ENCODE data around the gene CKB. TPM values are rescaled to one million over a fixed set of nuclear protein-coding genes. Genes with fewer than 3 reads are reported as not detected.

The CKB gene
- total RNA-seq, 2 experiments from 2014 or later: 2.2 to 2.7 TPM

DNA sequence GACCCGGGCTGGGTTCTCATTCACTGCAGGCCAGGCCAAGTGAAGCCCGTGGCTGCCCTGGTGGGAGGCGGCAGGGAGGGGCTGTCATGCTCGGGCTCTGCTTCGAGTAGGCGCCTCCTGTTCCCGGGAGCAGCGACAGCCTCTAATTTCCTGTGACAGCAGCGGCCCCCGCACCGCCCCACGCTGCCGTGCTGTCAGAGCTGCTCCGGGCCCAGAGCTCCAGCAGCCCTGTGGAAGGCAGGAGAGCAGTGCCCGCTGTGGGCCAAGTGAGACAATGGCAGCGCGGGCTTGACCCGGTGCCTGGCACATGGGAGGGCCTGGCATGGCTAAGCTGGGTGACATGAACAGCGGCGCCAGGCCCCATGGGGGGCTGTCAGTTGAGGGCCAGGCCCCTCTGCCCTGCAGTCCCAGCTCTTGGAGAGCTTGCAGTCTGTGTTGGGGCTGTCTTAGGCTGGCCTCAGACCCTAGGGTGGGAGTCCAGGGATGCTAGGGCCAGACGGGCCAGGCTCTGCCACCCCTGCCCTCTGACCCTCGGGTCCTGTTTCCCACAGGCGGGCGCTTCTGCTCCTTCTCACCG, 11.5 kb upstream of the CKB start:
- no peak for DNase-seq
- CTCF ChIA-PET: no interaction called here
- Mint-ChIP-seq H3K4me1 (ENCODE audit: low read depth) (peaks cover 22% of the 10 kb centered on the region), H3K9me3 (ENCODE audit: insufficient read depth) (no peaks in the 10 kb centered on the region), H3K27me3 (ENCODE audit: low read depth) (no peaks in the 10 kb centered on the region), H3K27ac (no peak overlapping the region), H3K4me3 (no peak overlapping the region), H3K36me3 (ENCODE audit: low read depth) (peaks cover 3% of the 10 kb centered on the region)
- POLR2A ChIA-PET: interaction anchor here (0.6 kb wide), 1 partner anchor 1996 kb away, joined by 3 read pairs; no protein-coding TSS in a partner anchor
- ATAC-seq: no peak

DNA sequence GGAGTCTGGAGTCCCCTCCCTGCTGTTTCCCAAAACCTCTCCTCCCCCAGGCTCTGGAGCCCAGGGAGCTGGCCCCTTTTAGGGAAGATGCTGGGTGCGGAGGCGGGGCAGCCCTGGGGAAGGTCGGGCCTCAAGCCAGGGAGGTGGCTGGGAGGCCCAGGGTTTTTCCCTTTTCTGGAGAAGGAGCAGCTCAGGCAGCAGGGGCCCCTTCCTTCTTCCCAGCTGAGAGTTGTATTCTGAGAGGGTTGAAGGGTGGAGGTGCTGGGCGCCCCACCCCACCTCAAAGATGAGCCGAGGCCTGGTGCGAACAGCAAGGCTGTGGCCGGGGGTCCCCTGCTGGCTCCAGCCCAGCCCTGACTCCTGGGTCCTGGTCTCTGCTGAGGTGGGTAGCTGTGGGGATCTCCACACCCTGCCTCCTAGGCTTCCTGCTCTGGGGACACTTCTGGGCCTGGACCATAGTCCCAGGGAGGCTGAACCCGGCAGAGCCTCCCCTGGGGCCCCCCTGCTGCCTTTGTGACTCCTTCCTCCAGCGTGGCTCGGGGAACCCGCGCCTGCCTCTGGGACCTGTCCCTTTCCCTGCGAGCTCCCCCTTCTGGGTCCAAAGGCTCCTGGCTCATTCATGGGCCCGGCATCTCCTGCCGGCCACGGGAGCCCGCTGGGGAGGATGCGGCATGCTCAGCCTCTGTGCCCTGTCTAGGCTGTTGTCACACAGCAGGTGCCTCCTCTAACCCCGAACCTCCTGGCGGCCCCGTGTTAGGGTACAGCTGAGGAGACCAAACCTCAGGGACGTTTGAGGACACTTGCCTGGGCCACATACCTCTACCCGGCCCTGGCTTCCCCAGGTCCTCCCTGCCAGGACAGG, 10.7 kb upstream of the CKB start:
- Mint-ChIP-seq H3K4me3 (no peak overlapping the region), H3K27me3 (ENCODE audit: low read depth) (no peaks in the 10 kb centered on the region), H3K36me3 (ENCODE audit: low read depth) (peaks cover 3% of the 10 kb centered on the region), H3K27ac (peak overlapping the region; percentile 15), H3K4me1 (ENCODE audit: low read depth) (peaks cover 24% of the 10 kb centered on the region), H3K9me3 (ENCODE audit: insufficient read depth) (no peaks in the 10 kb centered on the region)
- no peak for DNase-seq
- ChIA-PET POLR2A (interaction anchor here (1.5 kb wide), 1 partner anchor 29 kb away, joined by 4 read pairs; the partner anchor contains the start of gene BAG5), CTCF (no interaction called here)
- ATAC-seq: no peak

- ChIA-PET CTCF (no interaction called here), POLR2A (interaction anchor here (1.5 kb wide), 1 partner anchor 29 kb away, joined by 4 read pairs; the partner anchor contains the start of gene BAG5)
- Mint-ChIP-seq H3K36me3 (ENCODE audit: low read depth) (peaks cover 3% of the 10 kb centered on the region), H3K4me3 (no peak overlapping the region), H3K27me3 (ENCODE audit: low read depth) (no peaks in the 10 kb centered on the region), H3K27ac (no peak overlapping the region), H3K9me3 (ENCODE audit: insufficient read depth) (no peaks in the 10 kb centered on the region), H3K4me1 (ENCODE audit: low read depth) (peaks cover 30% of the 10 kb centered on the region)
- ATAC-seq (no peak), DNase-seq (no peak)
Observed at GRCh38 chr14:103532216-103533136, 9.8 kb upstream of the CKB start.

GRCh38 chr14:103531421-103532215, 9.0 kb upstream of the CKB start:
- ChIA-PET POLR2A (interaction anchor here (4.1 kb wide), 1 partner anchor 30 kb away, joined by 16 read pairs; the partner anchor contains the start of genes BAG5 and COA8), CTCF (no interaction called here)
- H3K27ac Mint-ChIP-seq: peak overlapping the region; percentile 61
- H3K9me3 Mint-ChIP-seq (ENCODE audit: insufficient read depth): no peaks in the 10 kb centered on the region
- H3K4me3 Mint-ChIP-seq: no peak overlapping the region
- DNase-seq (no peak), ATAC-seq (no peak)
- H3K27me3 Mint-ChIP-seq (ENCODE audit: low read depth): no peaks in the 10 kb centered on the region
- H3K36me3 Mint-ChIP-seq (ENCODE audit: low read depth): peaks cover 3% of the 10 kb centered on the region
- H3K4me1 Mint-ChIP-seq (ENCODE audit: low read depth): peaks cover 38% of the 10 kb centered on the region

- Mint-ChIP-seq H3K9me3 (ENCODE audit: insufficient read depth) (no peaks in the 10 kb centered on the region), H3K27ac (peak overlapping the region; percentile 61), H3K4me1 (ENCODE audit: low read depth) (peaks cover 44% of the 10 kb centered on the region), H3K27me3 (ENCODE audit: low read depth) (no peaks in the 10 kb centered on the region), H3K4me3 (no peak overlapping the region), H3K36me3 (ENCODE audit: low read depth) (peaks cover 3% of the 10 kb centered on the region)
- POLR2A ChIA-PET: interaction anchor here (4.1 kb wide), 1 partner anchor 31 kb away, joined by 16 read pairs; the partner anchor contains the start of genes BAG5 and COA8
- DNase-seq (no peak), ATAC-seq (no peak)
- CTCF ChIA-PET: no interaction called here
Observed at GRCh38 chr14:103530831-103531230, 8.2 kb upstream of the CKB start.

DNA sequence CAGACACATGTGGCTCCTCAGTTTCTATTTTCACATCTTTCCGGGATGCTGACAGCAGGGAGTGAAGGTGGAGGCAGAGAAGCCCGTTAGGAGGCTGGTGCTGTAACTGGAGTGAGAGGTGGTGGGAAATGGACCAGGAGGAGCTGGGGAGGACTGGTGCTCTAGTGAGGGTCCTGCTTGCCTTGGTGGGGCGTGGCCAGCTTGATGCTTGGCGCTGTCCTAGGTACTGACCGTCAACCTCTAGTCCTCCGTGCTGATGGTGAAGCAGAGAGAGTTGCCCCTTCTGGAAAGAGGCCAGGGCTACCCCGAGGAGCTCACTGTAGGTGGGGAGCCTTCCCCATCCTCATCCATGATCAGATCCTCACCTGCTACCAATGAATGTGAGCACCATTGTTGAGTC, 7.8 kb upstream of the CKB start:
- peak; percentile 62 for DNase-seq
- Mint-ChIP-seq H3K4me3 (peak overlapping the region; percentile 95), H3K4me1 (ENCODE audit: low read depth) (peaks cover 46% of the 10 kb centered on the region), H3K9me3 (ENCODE audit: insufficient read depth) (no peaks in the 10 kb centered on the region), H3K27ac (peak overlapping the region; percentile 52), H3K36me3 (ENCODE audit: low read depth) (peaks cover 3% of the 10 kb centered on the region), H3K27me3 (ENCODE audit: low read depth) (no peaks in the 10 kb centered on the region)
- ChIA-PET POLR2A (interaction anchor here (0.6 to 4.1 kb wide), 2 partner anchors 32 to 33 kb away, joined by 3 to 16 read pairs; partner anchors contain the start of genes BAG5 and COA8), CTCF (interaction anchor here (1.5 to 2.9 kb wide), 2 partner anchors 12 to 27 kb away, joined by 3 to 15 read pairs; no protein-coding TSS in a partner anchor)
- no peak for ATAC-seq

DNA sequence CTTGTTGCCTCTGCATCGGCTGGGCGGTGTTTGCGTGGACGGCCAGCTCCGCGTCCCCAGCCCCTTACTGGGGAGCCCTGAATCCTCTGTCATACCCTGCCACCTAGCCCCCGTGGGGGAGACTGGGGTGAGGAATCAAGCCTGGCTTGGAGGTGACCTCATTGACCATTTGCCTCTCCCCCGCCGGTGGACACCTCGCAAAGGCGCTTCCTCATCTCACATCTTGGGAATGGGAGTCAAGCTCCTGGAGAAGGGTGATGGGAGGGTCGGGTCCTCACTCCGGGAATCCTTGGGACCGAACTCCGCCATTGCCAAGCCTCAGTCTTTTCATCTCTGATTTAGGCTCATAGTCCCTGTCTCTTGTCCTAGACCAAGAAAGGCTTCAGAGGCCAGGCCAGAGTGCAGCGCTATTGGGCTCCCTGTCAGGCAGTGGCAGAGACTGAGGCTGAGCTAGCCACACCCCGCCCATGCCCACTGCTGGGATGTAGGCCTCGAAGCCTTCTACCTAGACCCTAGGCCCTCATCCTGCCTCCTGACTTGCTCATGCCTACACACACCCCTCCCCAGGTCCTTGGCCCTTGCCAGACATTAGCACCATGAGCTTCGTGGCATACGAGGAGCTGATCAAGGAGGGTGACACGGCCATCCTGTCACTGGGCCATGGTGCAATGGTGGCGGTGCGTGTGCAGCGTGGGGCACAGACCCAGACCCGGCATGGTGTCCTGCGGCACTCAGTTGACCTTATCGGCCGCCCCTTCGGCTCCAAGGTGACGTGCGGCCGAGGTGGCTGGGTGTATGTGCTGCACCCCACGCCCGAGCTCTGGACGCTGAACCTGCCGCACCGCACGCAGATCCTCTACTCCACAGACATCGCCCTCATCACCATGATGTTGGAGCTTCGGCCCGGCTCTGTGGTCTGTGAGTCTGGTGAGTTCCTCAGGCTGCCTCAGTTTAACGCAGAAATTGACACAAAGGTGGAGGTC, 7.0 kb upstream of the CKB start:
- H3K27ac Mint-ChIP-seq: peak overlapping the region; percentile 97
- DNase-seq (no peak), ATAC-seq (no peak)
- peaks cover 46% of the 10 kb centered on the region for H3K4me1 Mint-ChIP-seq (ENCODE audit: low read depth)
- no peaks in the 10 kb centered on the region for H3K9me3 Mint-ChIP-seq (ENCODE audit: insufficient read depth)
- H3K4me3 Mint-ChIP-seq: peak overlapping the region; percentile 95
- H3K27me3 Mint-ChIP-seq (ENCODE audit: low read depth): no peaks in the 10 kb centered on the region
- peaks cover 3% of the 10 kb centered on the region for H3K36me3 Mint-ChIP-seq (ENCODE audit: low read depth)
- ChIA-PET POLR2A (interaction anchor here (0.6 to 4.1 kb wide), 5 partner anchors 15 to 100 kb away, joined by 3 to 16 read pairs (median 4); partner anchors contain the start of genes BAG5, COA8 and KLC1), CTCF (interaction anchor here (1.5 to 2.9 kb wide), 2 partner anchors 11 to 28 kb away, joined by 3 to 15 read pairs; no protein-coding TSS in a partner anchor)

GRCh38 chr14:103528587-103529382, 6.2 kb upstream of the CKB start, which contains the start of gene TRMT61A:
Gene TRMT61A, plus strand, starts transcription at chr14:103529196. Its CDS starts 783 bp downstream, at chr14:103529979.
- CTCF ChIA-PET: interaction anchor here (0.6 to 2.9 kb wide), 3 partner anchors 10 to 29 kb away, joined by 3 to 15 read pairs (median 3); no protein-coding TSS in a partner anchor
- POLR2A ChIA-PET: interaction anchor here (0.6 to 4.1 kb wide), 5 partner anchors 16 to 100 kb away, joined by 3 to 16 read pairs (median 4); partner anchors contain the start of genes BAG5, COA8 and KLC1

GRCh38 chr14:103528146-103528586, 5.5 kb upstream of the CKB start:
- peak overlapping the region; percentile 95 for H3K4me3 Mint-ChIP-seq
- no peak for DNase-seq
- H3K4me1 Mint-ChIP-seq (ENCODE audit: low read depth): peaks cover 49% of the 10 kb centered on the region
- ChIA-PET CTCF (interaction anchor here (0.6 to 2.9 kb wide), 3 partner anchors 10 to 29 kb away, joined by 3 to 15 read pairs (median 3); no protein-coding TSS in a partner anchor), POLR2A (interaction anchor here (1.6 to 4.1 kb wide), 3 partner anchors 32 to 101 kb away, joined by 3 to 16 read pairs (median 5); partner anchors contain the start of genes BAG5, COA8 and KLC1)
- peaks cover 10% of the 10 kb centered on the region for H3K27me3 Mint-ChIP-seq (ENCODE audit: low read depth)
- ATAC-seq: no peak
- peaks cover 3% of the 10 kb centered on the region for H3K36me3 Mint-ChIP-seq (ENCODE audit: low read depth)
- peak overlapping the region; percentile 97 for H3K27ac Mint-ChIP-seq
- no peaks in the 10 kb centered on the region for H3K9me3 Mint-ChIP-seq (ENCODE audit: insufficient read depth)

More at GRCh38 chr14:103528587-103529382, 6.2 kb upstream of the CKB start, which contains the start of gene TRMT61A:
- peak; percentile 89 for ATAC-seq
- peak within 1 kb of the TSS; percentile 95 for H3K4me3 Mint-ChIP-seq
- peaks cover 3% of the 10 kb centered on the region for H3K36me3 Mint-ChIP-seq (ENCODE audit: low read depth)
- peaks cover 4% of the 10 kb centered on the region for H3K27me3 Mint-ChIP-seq (ENCODE audit: low read depth)
- H3K27ac Mint-ChIP-seq: peak within 1 kb of the TSS; percentile 97
- no peaks in the 10 kb centered on the region for H3K9me3 Mint-ChIP-seq (ENCODE audit: insufficient read depth)
- DNase-seq: peak; percentile 81
- peaks cover 46% of the 10 kb centered on the region for H3K4me1 Mint-ChIP-seq (ENCODE audit: low read depth)

Data from activated CD8-positive, alpha-beta T cell treated with anti-CD3 and anti-CD28 coated beads, Interleukin-2, amount 10 ng/mL, durations not matched to agents 7 days and 5 days (primary cell).